HepG2 (cell line): Measurements from ENCODE around the gene CELA2B.
"Not testable (repeated sequence)": the region's sequence is repeated elsewhere in the genome, so short reads cannot be mapped to it uniquely, and the experiment has no call there.

Experiments
- ARID5B ChIP-seq: IDR thresholded peaks from 2 replicates; pipeline ENCODE4 v1.4.0; 2020; ENCODE audit warnings: mild to moderate bottlenecking, missing genetic modification reagents
- CTCF ChIP-seq: sonication (generic); formaldehyde crosslinking; IDR thresholded peaks from 2 replicates; pipeline ENCODE4 v1.5.0; 2020; ENCODE audit warnings: mild to moderate bottlenecking, missing genetic modification reagents, moderate library complexity
- EZH2 ChIP-seq: conservative IDR thresholded peaks from 2 replicates; pipeline ENCODE4 v1.6.1; 2012; ENCODE audit warnings: mild to moderate bottlenecking, low read depth, low read length, moderate library complexity
- HOXA7 ChIP-seq: sonication (generic); formaldehyde crosslinking; IDR thresholded peaks from 2 replicates; pipeline ENCODE4 v1.8.1; 2022; ENCODE audit warnings: mild to moderate bottlenecking, missing genetic modification reagents, moderate library complexity
- NFYB ChIP-seq: sonication (generic); formaldehyde crosslinking; IDR thresholded peaks from 2 replicates; pipeline ENCODE4 v1.4.0; 2020; ENCODE audit warnings: missing genetic modification reagents
- POLR2AphosphoS5 ChIP-seq: IDR thresholded peaks from 2 replicates; pipeline ENCODE4 v1.6.1; 2012; ENCODE audit warnings: low read depth, low read length
- RELA ChIP-seq: sonication (generic); formaldehyde crosslinking; IDR thresholded peaks from 2 replicates; pipeline ENCODE4 v1.4.0; 2020; ENCODE audit warnings: missing genetic modification reagents
- SRSF9 ChIP-seq: fragments of 200-400 bp; formaldehyde crosslinking; IDR thresholded peaks from 2 replicates; pipeline ENCODE4 v1.6.1; 2018; ENCODE audit warnings: borderline replicate concordance, mild to moderate bottlenecking, low read depth, low read length; ENCODE audit not compliant: insufficient read depth, poor library complexity, severe bottlenecking
- SUZ12 ChIP-seq: fragments of 150-350 bp; IDR thresholded peaks from 2 replicates; pipeline ENCODE4 v1.6.1; 2014; ENCODE audit warnings: low read depth, low read length

- not testable (repeated sequence) for TF ChIP-seq NFYB; SRSF9; HOXA7 (CRISPR knock-in tag); RELA (CRISPR knock-in tag); SUZ12; ARID5B (CRISPR knock-in tag); EZH2; POLR2AphosphoS5; CTCF
Observed at GRCh38 chr1:15486844-15487610, 11.1 kb downstream of the CELA2B start.
